WI38 (cell line): ENCODE measurements around the gene CRY1.
"Not testable (repeated sequence)": the region's sequence is repeated elsewhere in the genome, so short reads cannot be mapped to it uniquely, and the experiment has no call there.

Experiments used
- H3K4me3 ChIP-seq: 2 replicates; pipeline ENCODE4 v1.5.1; 2011; ENCODE audit warnings: low read depth, mild to moderate bottlenecking, control low read depth, low read length
- TF ChIP-seq, protein P1 (sequence below): IDR thresholded peaks from 2 replicates; pipeline ENCODE4 v1.5.1; 2012; ENCODE audit warnings: low read depth, mild to moderate bottlenecking, control low read depth, low read length

CRY1 gene

GRCh38 chr12:107032266-107032665 lies 61.1 kb downstream of the CRY1 start:
- TF ChIP-seq, protein P1, sequence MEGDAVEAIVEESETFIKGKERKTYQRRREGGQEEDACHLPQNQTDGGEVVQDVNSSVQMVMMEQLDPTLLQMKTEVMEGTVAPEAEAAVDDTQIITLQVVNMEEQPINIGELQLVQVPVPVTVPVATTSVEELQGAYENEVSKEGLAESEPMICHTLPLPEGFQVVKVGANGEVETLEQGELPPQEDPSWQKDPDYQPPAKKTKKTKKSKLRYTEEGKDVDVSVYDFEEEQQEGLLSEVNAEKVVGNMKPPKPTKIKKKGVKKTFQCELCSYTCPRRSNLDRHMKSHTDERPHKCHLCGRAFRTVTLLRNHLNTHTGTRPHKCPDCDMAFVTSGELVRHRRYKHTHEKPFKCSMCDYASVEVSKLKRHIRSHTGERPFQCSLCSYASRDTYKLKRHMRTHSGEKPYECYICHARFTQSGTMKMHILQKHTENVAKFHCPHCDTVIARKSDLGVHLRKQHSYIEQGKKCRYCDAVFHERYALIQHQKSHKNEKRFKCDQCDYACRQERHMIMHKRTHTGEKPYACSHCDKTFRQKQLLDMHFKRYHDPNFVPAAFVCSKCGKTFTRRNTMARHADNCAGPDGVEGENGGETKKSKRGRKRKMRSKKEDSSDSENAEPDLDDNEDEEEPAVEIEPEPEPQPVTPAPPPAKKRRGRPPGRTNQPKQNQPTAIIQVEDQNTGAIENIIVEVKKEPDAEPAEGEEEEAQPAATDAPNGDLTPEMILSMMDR = no peak

GRCh38 chr12:107031061-107031460 lies 62.3 kb downstream of the CRY1 start:
- no peak overlapping the region for H3K4me3 ChIP-seq
- TF ChIP-seq, protein P1 = no peak

More at GRCh38 chr12:107032266-107032665, 61.1 kb downstream of the CRY1 start:
- no peak overlapping the region for H3K4me3 ChIP-seq

GRCh38 chr12:107029081-107029480 lies 64.3 kb downstream of the CRY1 start:
- TF ChIP-seq, protein P1 = no peak
- no peak overlapping the region for H3K4me3 ChIP-seq

GRCh38 chr12:107027636-107028053 lies 65.7 kb downstream of the CRY1 start:
- TF ChIP-seq, protein P1 = no peak
- H3K4me3 ChIP-seq = no peak overlapping the region

DNA sequence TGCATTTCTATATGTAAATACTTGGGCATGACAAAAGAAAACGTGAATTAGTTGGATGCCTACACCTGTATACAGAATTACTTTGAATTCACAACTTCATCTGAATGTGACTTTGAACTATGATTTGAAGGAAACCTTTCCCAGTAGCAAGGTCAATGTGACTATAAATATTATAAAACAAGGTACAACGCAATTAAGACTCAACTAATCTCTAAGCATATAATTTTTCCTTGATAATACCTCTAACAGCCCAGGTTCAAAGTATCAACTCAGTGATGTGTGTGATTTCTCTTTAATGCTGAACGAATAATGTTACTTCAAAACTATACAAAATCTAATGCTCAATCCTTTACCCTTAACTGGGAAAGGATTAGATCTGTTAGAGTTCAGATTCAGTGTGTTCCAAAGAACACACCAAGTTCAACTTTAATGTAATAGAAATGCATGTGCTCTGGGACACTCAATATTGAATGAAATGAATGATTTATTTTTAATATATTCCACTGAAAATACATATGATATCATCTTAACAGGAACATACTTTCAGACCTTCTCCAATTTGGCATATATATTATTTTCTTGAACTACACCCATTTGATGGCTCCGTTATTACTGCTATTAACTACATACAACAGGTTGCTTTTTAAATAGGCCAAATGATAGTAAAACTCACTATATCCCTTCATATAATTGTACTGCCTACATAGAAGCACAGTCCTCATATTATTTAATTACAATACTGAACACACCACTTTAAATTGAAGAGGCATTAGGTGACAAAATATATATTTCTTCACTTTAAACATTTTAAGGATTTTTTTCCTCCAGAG lies 66.3 kb downstream of the CRY1 start:
- TF ChIP-seq, protein P1 = no peak

DNA sequence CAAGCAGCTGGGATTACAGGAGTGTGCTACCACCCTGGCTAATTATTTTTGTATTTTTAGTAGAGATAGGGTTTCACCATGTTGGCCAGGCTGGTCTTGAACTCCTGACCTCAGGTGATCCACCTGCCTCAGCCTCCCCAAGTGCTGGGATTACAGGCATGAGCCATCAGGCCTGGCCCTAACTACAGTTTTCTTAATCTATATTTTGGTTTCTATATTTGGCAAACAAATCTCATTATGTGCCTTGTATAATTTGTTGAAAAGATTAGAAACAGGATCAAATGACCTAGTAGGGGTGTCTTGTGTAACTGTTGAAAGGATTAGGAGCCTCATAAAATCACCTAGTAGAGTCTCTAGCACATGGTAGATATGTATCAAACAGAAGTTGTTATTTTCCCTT lies 67.0 kb downstream of the CRY1 start:
- H3K4me3 ChIP-seq = not testable (repeated sequence)

More for the DNA sequence above, 66.3 kb downstream of the CRY1 start:
- no peak overlapping the region for H3K4me3 ChIP-seq

- H3K4me3 ChIP-seq = no peak overlapping the region
- TF ChIP-seq, protein P1 = no peak
Observed at GRCh38 chr12:107025671-107026070, 67.7 kb downstream of the CRY1 start.

DNA sequence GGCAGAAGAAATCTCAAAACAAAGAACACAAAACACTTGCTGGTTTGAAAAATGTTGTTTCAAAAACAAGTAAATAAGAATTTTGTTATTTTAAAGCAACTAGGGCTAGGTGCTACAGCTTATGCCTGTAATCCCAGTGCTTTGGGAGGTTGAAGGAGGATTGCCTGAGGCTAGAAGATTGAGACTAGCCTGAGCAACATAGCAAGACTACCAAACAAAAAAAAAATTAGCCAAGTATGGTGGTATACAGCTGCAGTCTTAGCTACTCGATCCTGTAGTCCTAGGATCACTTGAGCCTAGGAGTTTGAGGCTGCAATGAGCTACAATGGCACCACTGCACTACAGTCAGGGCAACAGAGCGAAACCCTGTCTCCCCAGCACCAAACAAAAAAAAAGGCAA lies 73.8 kb downstream of the CRY1 start:
- H3K4me3 ChIP-seq = no peak overlapping the region
- TF ChIP-seq, protein P1 = no peak
